Stimulated activated CD8-positive, alpha-beta memory T cell treated with anti-CD3 and anti-CD28 coated beads, Interleukin-12 subunit alpha, Interleukin-12 subunit beta, amount 100 ng/mL, for 1 hour (primary cell): ENCODE results near the gene ZNF805.
A peak's percentile ranks its signal among the peaks of the same experiment; 100 is the strongest.
"Not testable (repeated sequence)": the region's sequence is repeated elsewhere in the genome, so short reads cannot be mapped to it uniquely, and the experiment has no call there.

ENCODE experiments used
- DNase-seq: peaks from one replicate; pipeline ENCODE4 v3.0.0-alpha.2; 2020; ENCODE audit warnings: low read depth

The ZNF805 gene

GRCh38 chr19:57269515-57270250 lies 29.3 kb downstream of the ZNF805 start:
- DNase-seq = no peak

GRCh38 chr19:57271280-57271679 lies 30.8 kb downstream of the ZNF805 start:
- DNase-seq = no peak

GRCh38 chr19:57273014-57273413 lies 32.6 kb downstream of the ZNF805 start:
- no peak for DNase-seq

GRCh38 chr19:57276430-57276829 lies 36.0 kb downstream of the ZNF805 start:
- no peak for DNase-seq

- not testable (repeated sequence) for DNase-seq
Measured at GRCh38 chr19:57278481-57278880, 38.0 kb downstream of the ZNF805 start.

- DNase-seq = peak; percentile 62
Measured at GRCh38 chr19:57279418-57280164, 39.2 kb downstream of the ZNF805 start.

GRCh38 chr19:57280165-57280961 lies 39.9 kb downstream of the ZNF805 start, which contains the start of gene ZNF460:
Gene ZNF460 (plus strand): TSS chr19:57280485. CDS start chr19:57280807, 322 bp downstream.
- peak; percentile 93 for DNase-seq

GRCh38 chr19:57280962-57281400 lies 40.5 kb downstream of the ZNF805 start:
- no peak for DNase-seq

- DNase-seq = no peak
Measured at GRCh38 chr19:57282011-57282643, 41.7 kb downstream of the ZNF805 start.

- DNase-seq = no peak
Measured at GRCh38 chr19:57288373-57288772, 47.9 kb downstream of the ZNF805 start.

GRCh38 chr19:57290970-57291369 lies 50.5 kb downstream of the ZNF805 start:
- no peak for DNase-seq

- DNase-seq = no peak
Measured at GRCh38 chr19:57292547-57292946, 52.1 kb downstream of the ZNF805 start.

GRCh38 chr19:57293719-57294118 lies 53.3 kb downstream of the ZNF805 start:
- DNase-seq = no peak

GRCh38 chr19:57302020-57302465 lies 61.6 kb downstream of the ZNF805 start:
- no peak for DNase-seq

- DNase-seq = no peak
Measured at GRCh38 chr19:57302727-57303401, 62.4 kb downstream of the ZNF805 start.
